Muscle of leg (tissue), 11 donors: ENCODE results near the gene ACOX1. TPM values are rescaled to one million over a fixed set of nuclear protein-coding genes. Genes with fewer than 3 reads are reported as not detected.

Source experiments
- DNase-seq: peaks from one replicate; pipeline ENCODE4 v3.0.0; 2013
- H3K27ac ChIP-seq: one replicate; pipeline ENCODE4 v1.5.1; 2013; ENCODE audit warnings: mild to moderate bottlenecking, low read length, control low read depth
- H3K27me3 ChIP-seq: one replicate; pipeline ENCODE4 v1.6.1; 2013; ENCODE audit warnings: low read length; ENCODE audit not compliant: control insufficient read depth, insufficient read depth
- H3K36me3 ChIP-seq: one replicate; pipeline ENCODE4 v1.6.1; 2013; ENCODE audit warnings: low read length; ENCODE audit not compliant: control insufficient read depth, insufficient read depth
- H3K4me1 ChIP-seq: one replicate; pipeline ENCODE4 v1.6.1; 2013; ENCODE audit warnings: low read length; ENCODE audit not compliant: control insufficient read depth, insufficient read depth
- H3K4me3 ChIP-seq: one replicate; pipeline ENCODE4 v1.5.1; 2013; ENCODE audit warnings: low read length, control low read depth
- H3K9me3 ChIP-seq: replicated peaks from 2 replicates; pipeline ENCODE4 v1.6.1; 2013; ENCODE audit warnings: low read depth, low read length; ENCODE audit not compliant: control insufficient read depth
- WGBS: methylation state at CpG from one replicate; pipeline ENCODE4 v1.1.5; 2013; ENCODE audit warnings: missing lambda C conversion rate; ENCODE audit not compliant: insufficient coverage; 5-methylcytosine and 5-hydroxymethylcytosine counted together
- polyA plus RNA-seq, 8 donors: library from polyadenylated mRNA; unstranded; fragments of 120-200 nt; gene quantifications; one replicate each; pipeline versions ENCODE4 v1.2.1 to v1.2.3, GENCODE V29; 2013; ENCODE audit warnings: inconsistent platforms in 1 of 8, low replicate concordance in 1 of 8; ENCODE audit not compliant: insufficient read length in 8 of 8, insufficient read depth in 1 of 8
- total RNA-seq: library from RNA; stranded (reverse); fragments of 120-200 nt; gene quantifications from one replicate; pipeline ENCODE4 v1.2.4, GENCODE V29; 2013

ACOX1 gene
- total and polyA plus RNA-seq, 9 donors: 14.6 to 23.2 (median 18.8) TPM

DNA sequence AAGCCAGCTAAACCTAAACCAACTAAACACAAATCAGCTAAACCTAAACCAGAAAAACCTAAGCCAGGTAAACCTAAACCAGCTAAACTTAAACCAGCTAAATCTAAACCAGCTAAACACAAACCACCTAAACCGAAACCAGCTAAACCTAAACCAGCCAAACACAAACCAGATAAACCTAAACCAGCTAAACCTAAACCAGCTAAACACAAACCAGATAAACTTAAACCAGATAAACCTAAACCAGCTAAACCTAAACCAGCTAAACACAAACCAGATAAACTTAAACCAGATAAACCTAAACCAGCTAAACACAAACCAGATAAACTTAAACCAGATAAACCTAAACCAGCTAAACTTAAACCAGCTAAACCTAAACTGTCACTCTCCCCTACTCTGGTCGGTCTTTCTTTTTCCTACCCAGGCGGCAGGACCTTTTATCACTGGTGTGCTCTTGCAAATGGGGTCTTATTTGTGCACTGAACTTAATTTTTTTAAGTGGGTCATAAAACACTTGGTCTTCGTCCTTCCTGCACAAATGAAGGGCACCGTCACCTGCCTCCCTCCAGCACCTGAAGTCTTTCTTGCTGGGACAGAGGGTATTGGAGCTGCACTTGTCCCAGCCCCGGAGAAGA is 41.0 kb upstream of the ACOX1 start:
- Histone ChIP-seq H3K4me3 (no peak overlapping the region), H3K27ac (no peak overlapping the region), H3K4me1 (no peaks in the 10 kb centered on the region), H3K27me3 (peaks cover 3% of the 10 kb centered on the region), H3K9me3 (no peaks in the 10 kb centered on the region), H3K36me3 (no peaks in the 10 kb centered on the region)
- DNase-seq: no peak
- 67% methylated on average over 2 of the region's 6 CpGs for WGBS

DNA sequence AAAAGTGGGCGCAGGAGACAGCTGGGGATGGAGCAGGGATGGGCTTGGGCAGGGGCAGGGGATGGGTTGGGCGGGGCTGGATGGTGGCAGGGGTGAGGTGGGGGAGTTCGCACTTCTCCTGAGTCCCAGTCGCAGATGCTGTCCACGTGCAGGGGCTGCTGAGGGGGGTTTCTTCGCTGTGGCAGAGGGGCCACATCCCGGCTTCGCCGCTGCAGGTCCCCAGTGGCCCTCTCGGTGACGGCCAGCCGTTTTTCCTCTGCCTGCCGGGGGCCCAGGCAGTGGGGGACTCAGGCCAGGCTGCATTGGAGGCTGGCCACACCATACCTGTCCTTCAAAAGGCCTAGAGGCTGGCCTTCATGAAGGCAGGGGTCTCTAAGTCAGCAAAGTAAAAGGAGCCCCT is 39.8 kb upstream of the ACOX1 start:
- H3K9me3 ChIP-seq: no peaks in the 10 kb centered on the region
- peaks cover 7% of the 10 kb centered on the region for H3K4me1 ChIP-seq
- 62% methylated on average over 13 of the region's 13 CpGs for WGBS
- H3K36me3 ChIP-seq: no peaks in the 10 kb centered on the region
- no peak overlapping the region for H3K27ac ChIP-seq
- H3K4me3 ChIP-seq: no peak overlapping the region
- H3K27me3 ChIP-seq: peaks cover 3% of the 10 kb centered on the region
- DNase-seq: no peak

DNA sequence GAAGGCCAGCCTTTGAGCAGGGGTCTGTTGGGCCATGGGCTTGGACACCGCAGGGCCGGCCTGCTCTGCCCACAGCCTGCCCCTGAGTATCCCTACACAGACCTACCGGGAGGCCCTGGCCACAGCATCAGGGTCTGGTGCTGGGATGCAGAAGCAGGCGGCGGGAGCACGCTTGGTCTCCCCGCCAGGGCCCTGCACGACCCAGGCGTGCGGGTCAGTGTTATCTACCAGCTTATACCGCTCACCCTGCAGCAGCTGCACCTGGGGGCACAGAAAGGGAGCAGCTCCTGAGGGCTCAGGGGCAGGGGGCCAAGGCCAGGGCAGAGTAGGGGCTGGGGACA is 39.3 kb upstream of the ACOX1 start:
- no peak for DNase-seq
- Histone ChIP-seq H3K27ac (no peak overlapping the region), H3K36me3 (no peaks in the 10 kb centered on the region), H3K4me3 (no peak overlapping the region), H3K4me1 (peaks cover 10% of the 10 kb centered on the region), H3K9me3 (no peaks in the 10 kb centered on the region), H3K27me3 (peaks cover 3% of the 10 kb centered on the region)
- WGBS: 100% methylated on average over 1 of the region's 11 CpGs

DNA sequence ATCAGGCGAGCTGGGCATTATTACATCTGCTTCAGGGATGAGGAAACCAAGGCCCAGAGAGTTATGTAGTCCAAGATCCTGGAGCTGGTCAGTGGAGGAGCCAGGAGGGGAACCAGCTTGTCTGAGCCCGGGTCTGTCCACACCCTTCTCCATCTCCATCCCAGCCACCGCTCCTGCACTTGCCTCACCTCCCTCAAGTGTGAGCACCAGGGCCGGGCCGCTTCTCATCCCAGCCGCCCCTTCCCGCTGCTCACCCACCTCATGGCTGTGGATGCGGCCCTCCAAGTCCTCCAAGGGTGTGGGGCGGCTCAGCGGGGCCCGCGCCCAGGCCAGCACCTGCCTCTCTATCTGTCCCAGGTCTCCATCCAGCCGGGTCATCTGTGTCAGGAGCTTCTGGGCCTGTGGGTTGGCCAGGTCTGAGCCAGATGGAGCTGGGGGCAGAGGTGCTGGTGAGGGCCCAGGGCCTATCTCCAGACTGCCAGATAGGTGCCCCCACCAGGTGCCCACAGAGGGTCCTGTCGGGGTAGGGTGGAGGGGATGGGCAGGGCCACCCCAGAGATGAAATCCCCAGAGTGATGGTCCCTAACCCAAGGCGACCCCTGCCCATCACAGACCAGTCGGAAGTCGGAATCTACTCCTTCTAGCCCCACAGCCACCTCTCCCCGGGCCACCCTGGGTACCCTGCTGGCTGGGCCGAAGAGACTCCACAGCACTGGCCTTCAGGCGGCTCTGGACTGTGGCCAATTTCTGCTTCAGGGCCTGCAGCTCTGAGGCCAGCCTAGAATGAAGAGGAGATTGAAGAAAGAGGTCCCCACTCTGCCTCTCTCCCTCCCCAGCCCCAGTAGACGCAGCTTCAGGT is 38.7 kb upstream of the ACOX1 start:
- H3K9me3 ChIP-seq: no peaks in the 10 kb centered on the region
- H3K4me3 ChIP-seq: no peak overlapping the region
- H3K27ac ChIP-seq: no peak overlapping the region
- DNase-seq: no peak
- H3K4me1 ChIP-seq: peaks cover 10% of the 10 kb centered on the region
- WGBS: 86% methylated on average over 14 of the region's 21 CpGs
- no peaks in the 10 kb centered on the region for H3K36me3 ChIP-seq
- peaks cover 3% of the 10 kb centered on the region for H3K27me3 ChIP-seq

DNA sequence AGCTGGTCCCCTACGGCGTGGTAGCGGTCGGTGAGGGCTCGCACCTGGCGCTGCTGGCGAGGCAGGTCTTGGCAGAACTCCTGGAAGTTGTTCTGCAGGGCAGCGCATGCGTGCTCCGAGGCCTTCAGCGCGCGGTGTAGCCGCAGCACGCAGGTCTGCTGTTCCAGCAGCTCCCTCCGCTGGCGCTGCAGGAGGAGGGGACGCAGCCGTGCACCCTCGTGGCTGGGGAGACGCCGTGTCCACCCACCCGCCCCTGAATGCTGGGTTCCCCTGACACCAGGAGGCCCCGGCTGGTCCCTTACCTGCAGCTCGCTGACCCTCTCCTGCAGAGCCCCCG is 35.9 kb upstream of the ACOX1 start:
- H3K36me3 ChIP-seq: no peaks in the 10 kb centered on the region
- WGBS: 78% methylated on average over 26 of the region's 26 CpGs
- H3K4me1 ChIP-seq: peaks cover 10% of the 10 kb centered on the region
- no peak for DNase-seq
- peaks cover 3% of the 10 kb centered on the region for H3K27me3 ChIP-seq
- H3K4me3 ChIP-seq: no peak overlapping the region
- no peaks in the 10 kb centered on the region for H3K9me3 ChIP-seq
- no peak overlapping the region for H3K27ac ChIP-seq

DNA sequence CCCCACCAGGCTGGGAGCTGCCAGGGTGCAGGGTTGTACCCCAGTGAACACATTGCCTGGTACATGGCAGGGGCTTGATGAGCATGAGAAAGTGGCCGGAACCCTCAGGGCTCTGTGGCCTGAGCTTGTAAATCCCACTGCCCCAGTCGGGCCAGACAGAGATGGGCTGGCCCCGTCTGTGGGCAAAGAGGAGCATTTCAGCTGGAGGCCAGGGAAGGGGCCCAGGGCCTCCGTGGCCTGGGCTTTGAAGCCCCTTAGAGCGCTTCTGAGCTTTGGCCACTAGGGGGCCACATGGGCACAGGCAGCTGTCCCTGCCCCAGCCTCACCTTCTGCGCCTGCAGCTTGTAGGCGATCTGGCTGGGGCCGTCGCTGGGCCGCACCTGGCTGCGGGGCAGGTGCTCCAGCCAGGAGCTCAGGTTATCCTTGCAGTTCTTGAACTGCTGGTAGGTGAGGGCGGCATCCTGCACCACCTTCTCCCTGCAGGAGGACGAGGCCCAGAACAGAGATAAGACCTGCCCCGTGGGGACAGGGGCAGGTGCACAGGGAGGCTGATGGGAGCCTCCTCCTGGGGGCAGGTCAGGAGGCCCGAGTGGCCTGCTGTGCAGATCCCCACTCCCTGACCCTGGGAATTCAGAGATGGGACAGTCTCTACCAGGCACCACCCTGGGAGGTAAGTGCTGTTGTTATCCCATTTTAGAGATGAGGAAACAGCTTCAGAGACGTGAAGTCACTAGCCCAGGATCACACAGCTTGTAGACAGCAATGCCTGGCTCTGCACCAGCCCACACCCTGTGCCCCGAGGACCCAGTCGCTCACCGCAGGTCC is 35.3 kb upstream of the ACOX1 start:
- H3K27me3 ChIP-seq: peaks cover 3% of the 10 kb centered on the region
- WGBS: 29% methylated on average over 17 of the region's 19 CpGs

DNA sequence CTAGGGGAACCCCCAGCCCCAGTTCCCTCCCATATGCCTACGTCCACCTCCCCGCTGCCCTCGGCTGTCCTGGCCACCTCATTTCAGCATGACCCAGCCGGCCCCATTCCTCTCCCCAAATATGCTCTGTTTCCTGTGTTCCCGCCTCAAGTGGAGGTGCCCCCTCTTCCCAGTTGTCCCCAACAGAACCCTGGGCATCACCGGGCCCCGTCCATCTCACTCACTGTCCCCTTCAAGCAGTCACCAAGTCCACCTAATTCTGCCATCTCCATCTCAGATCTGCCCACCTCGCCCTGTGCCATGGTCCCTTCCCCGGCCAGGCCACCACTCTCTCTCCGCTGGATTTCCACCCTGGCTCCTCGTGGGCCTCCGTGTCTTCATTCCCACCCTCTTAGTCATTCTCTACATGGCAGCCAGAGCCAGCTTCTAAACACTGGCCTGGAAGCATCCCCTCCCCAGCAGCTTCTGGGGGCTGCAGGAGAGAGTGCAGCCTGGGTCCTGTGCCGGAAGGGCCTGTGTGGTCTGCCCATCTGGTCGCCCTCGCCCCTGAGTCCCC is 34.5 kb upstream of the ACOX1 start:
- H3K36me3 ChIP-seq: no peaks in the 10 kb centered on the region
- H3K27ac ChIP-seq: no peak overlapping the region
- WGBS: 79% methylated on average over 15 of the region's 15 CpGs
- H3K4me3 ChIP-seq: no peak overlapping the region
- H3K27me3 ChIP-seq: peaks cover 3% of the 10 kb centered on the region
- no peak for DNase-seq
- no peaks in the 10 kb centered on the region for H3K9me3 ChIP-seq
- peaks cover 10% of the 10 kb centered on the region for H3K4me1 ChIP-seq

More for the DNA sequence above, 35.3 kb upstream of the ACOX1 start:
- DNase-seq: peak; percentile 70
- Histone ChIP-seq H3K4me3 (no peak overlapping the region), H3K27ac (no peak overlapping the region), H3K36me3 (no peaks in the 10 kb centered on the region), H3K9me3 (no peaks in the 10 kb centered on the region), H3K4me1 (peaks cover 10% of the 10 kb centered on the region)

DNA sequence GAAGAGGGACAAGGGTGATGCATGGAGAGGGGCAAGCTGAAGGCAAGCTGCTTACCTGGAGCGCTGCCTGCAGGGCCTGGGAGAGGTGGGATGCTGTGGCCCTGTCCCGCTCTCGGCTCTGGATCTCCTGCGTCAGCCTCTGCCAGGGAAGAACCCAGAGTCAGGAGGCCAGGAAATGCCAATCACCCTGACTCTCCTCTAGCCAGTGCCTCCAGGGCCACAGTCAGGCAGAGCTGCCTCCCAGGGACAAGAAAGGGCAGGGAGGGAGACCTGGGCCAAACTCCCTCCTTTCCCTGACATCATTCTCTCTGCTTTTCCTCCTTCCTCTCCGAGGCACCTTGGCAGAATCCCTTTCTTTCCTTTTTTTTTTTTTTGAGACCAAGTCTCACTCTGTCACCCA is 33.0 kb upstream of the ACOX1 start:
- 93% methylated on average over 3 of the region's 5 CpGs for WGBS
- no peaks in the 10 kb centered on the region for H3K9me3 ChIP-seq
- DNase-seq: no peak
- no peak overlapping the region for H3K27ac ChIP-seq
- no peaks in the 10 kb centered on the region for H3K36me3 ChIP-seq
- peaks cover 3% of the 10 kb centered on the region for H3K27me3 ChIP-seq
- peaks cover 10% of the 10 kb centered on the region for H3K4me1 ChIP-seq
- no peak overlapping the region for H3K4me3 ChIP-seq

DNA sequence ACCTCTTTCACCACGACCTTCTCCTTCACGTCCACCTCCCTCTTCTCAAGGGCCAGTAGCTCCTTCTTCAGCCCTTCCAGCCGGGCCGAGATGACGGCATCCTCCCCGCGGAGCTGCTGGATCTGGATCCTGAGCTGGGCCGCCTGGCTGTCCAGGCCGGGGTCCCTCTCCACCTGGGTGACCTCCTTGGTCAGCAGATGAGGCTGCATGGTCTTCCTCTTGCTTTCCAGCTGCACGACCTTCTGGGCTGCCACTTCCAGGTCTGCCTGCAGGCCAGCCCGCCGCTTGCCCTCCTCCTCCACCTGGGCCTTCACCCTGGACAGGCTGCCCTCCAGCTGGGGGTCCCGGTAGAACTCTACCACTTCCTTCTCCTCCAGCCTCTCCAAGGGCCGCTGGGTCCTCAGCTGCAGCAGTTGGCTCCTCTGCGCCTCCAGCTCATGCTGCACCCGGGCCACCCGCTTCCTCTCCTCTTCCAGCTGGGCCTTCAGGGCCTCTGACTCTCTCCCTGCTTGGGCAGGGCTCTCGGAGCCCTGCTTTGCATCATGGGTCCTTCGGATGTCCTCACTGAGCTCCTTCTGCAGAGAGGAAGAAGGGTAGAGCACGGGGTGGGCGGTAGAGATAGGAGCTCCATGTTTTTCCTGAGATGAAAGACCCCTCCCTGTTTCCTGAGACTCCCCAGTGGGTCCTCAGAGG is 31.1 kb upstream of the ACOX1 start:
- no peak overlapping the region for H3K4me3 ChIP-seq
- H3K9me3 ChIP-seq: no peaks in the 10 kb centered on the region
- H3K36me3 ChIP-seq: no peaks in the 10 kb centered on the region
- H3K27ac ChIP-seq: no peak overlapping the region
- DNase-seq: no peak
- peaks cover 24% of the 10 kb centered on the region for H3K4me1 ChIP-seq
- 86% methylated on average over 17 of the region's 21 CpGs for WGBS
- H3K27me3 ChIP-seq: no peaks in the 10 kb centered on the region
